OCI-LY7 (cell line): ENCODE results near the gene HOXA7. TPM values are rescaled to one million over a fixed set of nuclear protein-coding genes. Genes with fewer than 3 reads are reported as not detected.

Experiments
- BruUV-seq: library from RNA; stranded (reverse); fragments of 400-500 nt; replicated peaks from 2 replicates; lab custom pipeline; 2021; lab: Mats Ljungman, UMichigan
- CTCF ChIA-PET: fragments of 300-600 bp; sonication (Branson Sonifier 250); formaldehyde crosslinking; loops from one replicate; lab custom pipeline; 2022; ENCODE audit warnings: antibody characterized with exemption; ENCODE audit not compliant: unreplicated experiment; lab: Charles Lee
- POLR2A ChIA-PET: fragments of 300-600 bp; sonication (Branson Sonifier 250); formaldehyde crosslinking; loops from one replicate; lab custom pipeline; 2022; ENCODE audit warnings: antibody characterized with exemption; lab: Charles Lee
- DNase-seq: peaks from one replicate; pipeline ENCODE4 v3.0.0-alpha.2; 2015; ENCODE audit warnings: low spot score
- H2AFZ ChIP-seq: fragments of 200-600 bp; sonication (generic), shearing (Covaris generic); 2 replicates; pipeline ENCODE4 v1.6.1; 2014; ENCODE audit warnings: mild to moderate bottlenecking, antibody characterized with exemption, low read length, moderate library complexity
- H3K27ac ChIP-seq: fragments of 200-600 bp; sonication (generic); 2 replicates; pipeline ENCODE4 v1.5.1; 2014; ENCODE audit warnings: mixed run types, low read depth, mild to moderate bottlenecking, moderate library complexity, low read length, inconsistent platforms; ENCODE audit not compliant: poor library complexity, severe bottlenecking
- H3K36me3 ChIP-seq: fragments of 200-600 bp; sonication (generic); 2 replicates; pipeline ENCODE4 v1.6.1; 2014; ENCODE audit warnings: mild to moderate bottlenecking, antibody characterized with exemption, low read length, moderate library complexity, mixed read lengths; ENCODE audit not compliant: insufficient read depth
- H3K4me1 ChIP-seq: fragments of 200-600 bp; sonication (generic); 2 replicates; pipeline ENCODE4 v1.5.1; 2014; ENCODE audit warnings: mild to moderate bottlenecking, low read length; ENCODE audit not compliant: insufficient read depth, poor library complexity, severe bottlenecking
- H3K4me2 ChIP-seq: fragments of 200-600 bp; sonication (generic); 2 replicates; pipeline ENCODE4 v1.6.1; 2014; ENCODE audit warnings: mild to moderate bottlenecking, low read length
- H3K4me3 ChIP-seq: fragments of 200-600 bp; sonication (generic); 2 replicates; pipeline ENCODE4 v1.5.1; 2014; ENCODE audit warnings: mild to moderate bottlenecking, low read depth, low read length; ENCODE audit not compliant: poor library complexity, severe bottlenecking
- H3K79me2 ChIP-seq: fragments of 200-600 bp; sonication (generic); 2 replicates; pipeline ENCODE4 v1.6.1; 2016; ENCODE audit warnings: low read depth, mild to moderate bottlenecking, low read length, moderate library complexity, mixed read lengths; ENCODE audit not compliant: insufficient read depth
- H3K9me2 ChIP-seq: fragments of 200-600 bp; sonication (generic); 2 replicates; pipeline ENCODE4 v1.6.1; 2016; ENCODE audit warnings: mild to moderate bottlenecking, low read length, mixed read lengths; ENCODE audit not compliant: insufficient read depth
- H3K9me3 ChIP-seq: fragments of 200-600 bp; sonication (generic); 2 replicates; pipeline ENCODE4 v1.6.1; 2014; ENCODE audit warnings: mild to moderate bottlenecking, mixed run types, low read length, mixed read lengths
- H4K20me1 ChIP-seq: fragments of 200-600 bp; sonication (generic); 2 replicates; pipeline ENCODE4 v1.6.1; 2014; ENCODE audit warnings: mild to moderate bottlenecking, antibody characterized with exemption, low read length, moderate library complexity, mixed read lengths; ENCODE audit not compliant: insufficient read depth
- EZH2phosphoT487 ChIP-seq: fragments of 200-600 bp; sonication (generic); IDR thresholded peaks from 2 replicates; pipeline ENCODE4 v1.6.1; 2018; ENCODE audit warnings: low read depth, borderline replicate concordance, mild to moderate bottlenecking, mixed run types, antibody characterized with exemption, low read length, moderate library complexity, mixed read lengths
- intact Hi-C: fragments of 100-400 bp; cut with micrococcal nuclease; formaldehyde crosslinking; loops from one replicate; pipeline ENCODE4 v1.10.0; 2022; ENCODE audit not compliant: unreplicated experiment
- total RNA-seq, 2 experiments: library from RNA; depleted of rRNA in 1 of 2; stranded (reverse); fragments of >200 nt in 1 of 2; shearing (Covaris generic) in 1 of 2; gene quantifications; 2 replicates each; pipeline ENCODE4 v1.2.3, GENCODE V29; 2014 to 2022
- TF ChIP-seq, protein P1 (sequence below): fragments of 200-600 bp; sonication (generic); conservative IDR thresholded peaks from 2 replicates; pipeline ENCODE4 v1.5.1; 2014; ENCODE audit warnings: mild to moderate bottlenecking, antibody characterized with exemption, low read length, moderate library complexity, mixed read lengths

Gene HOXA7
- total RNA-seq, 2 experiments from 2014 or later, result 1.2 to 6.0 TPM

- no TSS peak for BruUV-seq
- DNase-seq, result no peak
- no peaks in the 10 kb centered on the region for H4K20me1 ChIP-seq
- H2AFZ ChIP-seq, result no peak overlapping the region
- intact Hi-C loops, result loop anchor here (10.0 kb wide), 2 partner anchors 474 to 834 kb away; partner anchors contain the start of gene HIBADH
- H3K4me3 ChIP-seq, result no peak overlapping the region
- H3K4me2 ChIP-seq, result no peak overlapping the region
- H3K9me3 ChIP-seq, result no peaks in the 10 kb centered on the region
- no peaks in the 10 kb centered on the region for H3K9me2 ChIP-seq
- ChIA-PET POLR2A (no interaction called here), CTCF (no interaction called here)
- H3K4me1 ChIP-seq, result no peaks in the 10 kb centered on the region
- TF ChIP-seq, protein P1, sequence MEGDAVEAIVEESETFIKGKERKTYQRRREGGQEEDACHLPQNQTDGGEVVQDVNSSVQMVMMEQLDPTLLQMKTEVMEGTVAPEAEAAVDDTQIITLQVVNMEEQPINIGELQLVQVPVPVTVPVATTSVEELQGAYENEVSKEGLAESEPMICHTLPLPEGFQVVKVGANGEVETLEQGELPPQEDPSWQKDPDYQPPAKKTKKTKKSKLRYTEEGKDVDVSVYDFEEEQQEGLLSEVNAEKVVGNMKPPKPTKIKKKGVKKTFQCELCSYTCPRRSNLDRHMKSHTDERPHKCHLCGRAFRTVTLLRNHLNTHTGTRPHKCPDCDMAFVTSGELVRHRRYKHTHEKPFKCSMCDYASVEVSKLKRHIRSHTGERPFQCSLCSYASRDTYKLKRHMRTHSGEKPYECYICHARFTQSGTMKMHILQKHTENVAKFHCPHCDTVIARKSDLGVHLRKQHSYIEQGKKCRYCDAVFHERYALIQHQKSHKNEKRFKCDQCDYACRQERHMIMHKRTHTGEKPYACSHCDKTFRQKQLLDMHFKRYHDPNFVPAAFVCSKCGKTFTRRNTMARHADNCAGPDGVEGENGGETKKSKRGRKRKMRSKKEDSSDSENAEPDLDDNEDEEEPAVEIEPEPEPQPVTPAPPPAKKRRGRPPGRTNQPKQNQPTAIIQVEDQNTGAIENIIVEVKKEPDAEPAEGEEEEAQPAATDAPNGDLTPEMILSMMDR, result no peak
- no peak for TF ChIP-seq EZH2phosphoT487
- no peaks in the 10 kb centered on the region for H3K79me2 ChIP-seq
- H3K36me3 ChIP-seq, result no peaks in the 10 kb centered on the region
- H3K27ac ChIP-seq, result no peak overlapping the region
Measured at GRCh38 chr7:27191161-27191731, 34.8 kb upstream of the HOXA7 start.

DNA sequence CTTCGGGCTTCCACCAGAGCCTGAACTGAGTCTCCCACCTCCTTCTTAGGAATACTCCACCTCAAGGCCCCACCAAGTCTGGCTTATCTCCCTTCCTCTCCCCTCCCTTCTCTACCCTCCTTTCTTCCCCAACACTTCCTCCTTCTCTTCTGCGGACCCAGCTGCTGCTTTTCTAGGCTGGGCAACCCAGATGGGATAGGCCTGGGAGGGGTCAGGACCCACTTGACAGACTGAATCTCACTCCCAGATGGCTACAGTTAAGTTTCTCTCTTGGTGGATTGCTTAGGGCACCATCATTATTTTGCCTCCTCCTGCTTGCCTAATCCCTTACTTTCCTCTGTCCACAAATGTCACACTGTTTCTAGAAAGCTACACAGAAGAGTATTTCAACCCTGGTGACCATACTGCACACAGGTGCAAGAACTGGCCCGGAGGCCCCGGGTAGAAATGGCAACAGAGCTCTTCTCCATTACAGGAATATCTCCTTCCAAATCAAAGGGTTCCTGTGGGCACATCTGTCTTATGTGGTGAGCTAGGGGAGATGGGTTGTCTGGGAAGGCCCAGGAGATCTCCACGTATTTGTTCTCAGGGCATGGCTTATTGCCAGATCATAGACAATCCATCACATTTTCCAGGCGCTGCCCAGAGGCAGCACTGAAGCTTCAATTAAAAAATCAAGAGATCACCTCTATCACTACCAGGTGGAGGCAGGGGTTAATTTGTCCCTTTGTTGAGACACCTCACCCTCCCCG, 33.7 kb upstream of the HOXA7 start:
- Histone ChIP-seq H2AFZ (no peak overlapping the region), H3K4me3 (no peak overlapping the region), H3K4me2 (no peak overlapping the region), H3K79me2 (no peaks in the 10 kb centered on the region), H3K9me2 (no peaks in the 10 kb centered on the region), H3K27ac (no peak overlapping the region), H4K20me1 (no peaks in the 10 kb centered on the region), H3K4me1 (no peaks in the 10 kb centered on the region), H3K9me3 (no peaks in the 10 kb centered on the region), H3K36me3 (no peaks in the 10 kb centered on the region)
- CTCF ChIA-PET, result no interaction called here
- BruUV-seq, result no TSS peak
- TF ChIP-seq EZH2phosphoT487, result no peak
- TF ChIP-seq, protein P1, result no peak
- POLR2A ChIA-PET, result no interaction called here
- no peak for DNase-seq
- intact Hi-C loops, result loop anchor here (10.0 kb wide), 2 partner anchors 475 to 835 kb away; partner anchors contain the start of gene HIBADH
